ENCODE data around the gene THSD4.

THSD4 gene

GRCh38 chr15:71219101-71219500 lies 103.8 kb downstream of the THSD4 start:
- in situ Hi-C loops (cut with HindIII; ENCODE audit: low pct_unique_long_range_greater_than_20kb, low sequenced_read_pairs): no loop called here
- no peak for TF ChIP-seq JUND (IDR thresholded peaks at IDR 0.05; ENCODE audit: low read depth)
- no peak for DNase-seq (ENCODE audit: low read depth in 1 of 2, low spot score in 1 of 2)

GRCh38 chr15:71219645-71220044 lies 104.4 kb downstream of the THSD4 start:
- no peak for DNase-seq (ENCODE audit: low read depth in 1 of 2, low spot score in 1 of 2)
- TF ChIP-seq JUND (IDR thresholded peaks at IDR 0.05; ENCODE audit: low read depth): no peak
- in situ Hi-C loops (cut with HindIII; ENCODE audit: low pct_unique_long_range_greater_than_20kb, low sequenced_read_pairs): no loop called here

- no peak for DNase-seq (ENCODE audit: low read depth in 1 of 2, low spot score in 1 of 2)
- TF ChIP-seq JUND (IDR thresholded peaks at IDR 0.05; ENCODE audit: low read depth): no peak
- in situ Hi-C loops (cut with HindIII; ENCODE audit: low pct_unique_long_range_greater_than_20kb, low sequenced_read_pairs): no loop called here
These were observed 105.6 kb downstream of the THSD4 start for GRCh38 chr15:71220828-71221227.

- TF ChIP-seq JUND (IDR thresholded peaks at IDR 0.05; ENCODE audit: low read depth): no peak
- no peak for DNase-seq (ENCODE audit: low read depth in 1 of 2, low spot score in 1 of 2)
- in situ Hi-C loops (cut with HindIII; ENCODE audit: low pct_unique_long_range_greater_than_20kb, low sequenced_read_pairs): no loop called here
These were observed 106.1 kb downstream of the THSD4 start for GRCh38 chr15:71221417-71221816.

GRCh38 chr15:71223516-71223915 lies 108.2 kb downstream of the THSD4 start:
- no peak for TF ChIP-seq JUND (IDR thresholded peaks at IDR 0.05; ENCODE audit: low read depth)
- no peak for DNase-seq (ENCODE audit: low read depth in 1 of 2, low spot score in 1 of 2)
- in situ Hi-C loops (cut with HindIII; ENCODE audit: low pct_unique_long_range_greater_than_20kb, low sequenced_read_pairs): no loop called here

- DNase-seq (ENCODE audit: low read depth in 1 of 2, low spot score in 1 of 2): no peak
- in situ Hi-C loops (cut with HindIII; ENCODE audit: low pct_unique_long_range_greater_than_20kb, low sequenced_read_pairs): no loop called here
- no peak for TF ChIP-seq JUND (IDR thresholded peaks at IDR 0.05; ENCODE audit: low read depth)
These were observed 108.8 kb downstream of the THSD4 start for GRCh38 chr15:71224024-71224423.

- in situ Hi-C loops (cut with HindIII; ENCODE audit: low pct_unique_long_range_greater_than_20kb, low sequenced_read_pairs): no loop called here
- no peak for DNase-seq (ENCODE audit: low read depth in 1 of 2, low spot score in 1 of 2)
- no peak for TF ChIP-seq JUND (IDR thresholded peaks at IDR 0.05; ENCODE audit: low read depth)
These were observed 110.6 kb downstream of the THSD4 start for GRCh38 chr15:71225851-71226250.

- no peak for DNase-seq (ENCODE audit: low read depth in 1 of 2, low spot score in 1 of 2)
- in situ Hi-C loops (cut with HindIII; ENCODE audit: low pct_unique_long_range_greater_than_20kb, low sequenced_read_pairs): no loop called here
- TF ChIP-seq JUND (IDR thresholded peaks at IDR 0.05; ENCODE audit: low read depth): no peak
These were observed 111.5 kb downstream of the THSD4 start for GRCh38 chr15:71226536-71227455.

GRCh38 chr15:71228403-71228802 lies 113.1 kb downstream of the THSD4 start:
- in situ Hi-C loops (cut with HindIII; ENCODE audit: low pct_unique_long_range_greater_than_20kb, low sequenced_read_pairs): no loop called here
- TF ChIP-seq JUND (IDR thresholded peaks at IDR 0.05; ENCODE audit: low read depth): no peak
- DNase-seq (ENCODE audit: low read depth in 1 of 2, low spot score in 1 of 2): no peak

- DNase-seq (ENCODE audit: low read depth in 1 of 2, low spot score in 1 of 2): no peak
- in situ Hi-C loops (cut with HindIII; ENCODE audit: low pct_unique_long_range_greater_than_20kb, low sequenced_read_pairs): no loop called here
- TF ChIP-seq JUND (IDR thresholded peaks at IDR 0.05; ENCODE audit: low read depth): no peak
These were observed 115.0 kb downstream of the THSD4 start for GRCh38 chr15:71230303-71230702.

- in situ Hi-C loops (cut with HindIII; ENCODE audit: low pct_unique_long_range_greater_than_20kb, low sequenced_read_pairs): no loop called here
- TF ChIP-seq JUND (IDR thresholded peaks at IDR 0.05; ENCODE audit: low read depth): no peak
- no peak for DNase-seq (ENCODE audit: low read depth in 1 of 2, low spot score in 1 of 2)
These were observed 116.5 kb downstream of the THSD4 start for GRCh38 chr15:71231758-71232157.

GRCh38 chr15:71232411-71232810 lies 117.1 kb downstream of the THSD4 start:
- in situ Hi-C loops (cut with HindIII; ENCODE audit: low pct_unique_long_range_greater_than_20kb, low sequenced_read_pairs): no loop called here
- no peak for DNase-seq (ENCODE audit: low read depth in 1 of 2, low spot score in 1 of 2)
- no peak for TF ChIP-seq JUND (IDR thresholded peaks at IDR 0.05; ENCODE audit: low read depth)

GRCh38 chr15:71237456-71238188 lies 122.4 kb downstream of the THSD4 start:
- DNase-seq (ENCODE audit: low read depth in 1 of 2, low spot score in 1 of 2): peak in 1 of 2 experiments; percentile 20
- TF ChIP-seq JUND (IDR thresholded peaks at IDR 0.05; ENCODE audit: low read depth): no peak
- in situ Hi-C loops (cut with HindIII; ENCODE audit: low pct_unique_long_range_greater_than_20kb, low sequenced_read_pairs): no loop called here
